Activated CD4-positive, alpha-beta T cell treated with anti-CD3 and anti-CD28 coated beads, Interleukin-2, amount 10 ng/mL, durations not matched to agents 7 days and 5 days (primary cell): ENCODE results near the gene KHDRBS1. TPM values are rescaled to one million over a fixed set of nuclear protein-coding genes. Genes with fewer than 3 reads are reported as not detected.
"Not testable (repeated sequence)": the region's sequence is repeated elsewhere in the genome, so short reads cannot be mapped to it uniquely, and the experiment has no call there.

ENCODE experiments used
- CTCF ChIA-PET: fragments of 350-600 bp; sonication (Branson Sonifier 250); formaldehyde crosslinking; loops from one replicate; lab custom pipeline; 2021; ENCODE audit warnings: antibody characterized with exemption; lab: Charles Lee
- POLR2A ChIA-PET: fragments of 350-600 bp; sonication (Branson Sonifier 250); formaldehyde crosslinking; loops from one replicate; lab custom pipeline; 2021; ENCODE audit warnings: antibody characterized with exemption; lab: Charles Lee
- DNase-seq: peaks from one replicate; pipeline ENCODE4 v3.0.0-alpha.2; 2020
- H3K27ac Mint-ChIP-seq: one replicate; pipeline ENCODE4 v1.8.0; 2021; ENCODE audit warnings: mild to moderate bottlenecking, moderate library complexity, mixed read lengths
- H3K27me3 Mint-ChIP-seq: one replicate; pipeline ENCODE4 v1.8.0; 2021; ENCODE audit warnings: mixed read lengths
- H3K36me3 Mint-ChIP-seq: one replicate; pipeline ENCODE4 v1.8.0; 2021; ENCODE audit warnings: low read depth, mixed read lengths
- H3K4me1 Mint-ChIP-seq: one replicate; pipeline ENCODE4 v1.8.0; 2021; ENCODE audit warnings: mixed read lengths
- H3K4me3 Mint-ChIP-seq: one replicate; pipeline ENCODE4 v1.8.0; 2021; ENCODE audit warnings: mild to moderate bottlenecking, moderate library complexity, mixed read lengths
- H3K9me3 Mint-ChIP-seq: one replicate; pipeline ENCODE4 v1.8.0; 2021; ENCODE audit warnings: mixed read lengths
- total RNA-seq, 2 experiments: library from RNA; stranded (reverse); gene quantifications; one replicate each; pipeline ENCODE4 v1.2.3, GENCODE V29; 2021

Gene KHDRBS1
- total RNA-seq, 2 experiments from 2014 or later = 174 to 183 TPM

DNA sequence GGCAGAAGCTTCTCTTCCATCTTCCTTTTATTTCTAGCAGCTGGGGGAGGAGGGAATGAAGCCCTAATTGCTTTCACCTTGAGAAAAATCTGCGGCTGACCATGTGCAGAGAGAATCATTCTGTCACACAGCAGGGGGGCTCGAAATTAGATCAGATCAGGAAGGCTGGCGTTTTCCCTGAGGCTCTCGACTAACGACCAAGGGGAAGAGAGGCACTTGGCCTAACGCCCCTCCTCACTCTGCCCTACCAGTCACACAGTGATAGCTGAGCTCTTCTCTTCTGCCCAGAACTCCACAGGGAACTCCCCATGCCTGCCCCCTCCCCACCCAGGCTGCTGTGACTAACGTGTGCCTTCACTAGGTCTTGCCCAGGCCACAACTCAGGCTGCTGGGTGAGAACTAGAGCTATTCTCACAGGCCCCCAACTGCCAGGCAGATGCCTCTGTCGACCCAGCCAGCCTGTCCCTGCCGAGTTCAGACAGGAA is 26.5 kb upstream of the KHDRBS1 start:
- H3K9me3 Mint-ChIP-seq = peaks cover 4% of the 10 kb centered on the region
- ChIA-PET POLR2A (no interaction called here), CTCF (interaction anchor here (1.1 to 1.5 kb wide), 5 partner anchors 12 to 192 kb away, joined by 3 to 6 read pairs (median 4); partner anchors contain the start of gene TXLNA)
- DNase-seq = no peak
- H3K4me1 Mint-ChIP-seq = peaks cover 50% of the 10 kb centered on the region
- H3K27ac Mint-ChIP-seq = peak overlapping the region; percentile 46
- no peak overlapping the region for H3K4me3 Mint-ChIP-seq
- peaks cover 4% of the 10 kb centered on the region for H3K36me3 Mint-ChIP-seq
- H3K27me3 Mint-ChIP-seq = no peaks in the 10 kb centered on the region

DNA sequence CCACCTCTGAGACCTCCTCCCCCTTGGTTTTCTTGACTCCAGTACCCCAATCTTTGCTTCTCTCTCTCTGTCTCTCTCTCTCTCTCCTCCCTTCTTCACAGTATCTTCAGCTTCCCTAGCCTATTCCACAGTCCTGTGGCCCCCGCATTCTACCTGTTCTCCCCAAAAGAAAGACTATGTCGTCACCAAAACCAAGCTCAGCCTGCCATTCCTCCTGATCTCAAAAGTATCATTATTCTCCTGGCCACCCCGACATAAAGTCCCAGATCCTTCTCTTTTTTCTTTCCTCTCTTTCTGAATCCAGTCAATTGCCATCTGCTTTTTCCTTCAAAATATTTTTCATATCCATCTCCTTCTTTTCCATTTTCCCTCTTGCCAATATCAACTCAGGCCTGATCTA is 23.7 kb upstream of the KHDRBS1 start:
- no peaks in the 10 kb centered on the region for H3K36me3 Mint-ChIP-seq
- ChIA-PET POLR2A (no interaction called here), CTCF (interaction anchor here (1.2 to 2.0 kb wide), 3 partner anchors 15 to 113 kb away, joined by 3 to 5 read pairs (median 3); no protein-coding TSS in a partner anchor)
- peaks cover 35% of the 10 kb centered on the region for H3K4me1 Mint-ChIP-seq
- H3K4me3 Mint-ChIP-seq = no peak overlapping the region
- DNase-seq = no peak
- H3K9me3 Mint-ChIP-seq = no peaks in the 10 kb centered on the region
- H3K27me3 Mint-ChIP-seq = no peaks in the 10 kb centered on the region
- no peak overlapping the region for H3K27ac Mint-ChIP-seq

DNA sequence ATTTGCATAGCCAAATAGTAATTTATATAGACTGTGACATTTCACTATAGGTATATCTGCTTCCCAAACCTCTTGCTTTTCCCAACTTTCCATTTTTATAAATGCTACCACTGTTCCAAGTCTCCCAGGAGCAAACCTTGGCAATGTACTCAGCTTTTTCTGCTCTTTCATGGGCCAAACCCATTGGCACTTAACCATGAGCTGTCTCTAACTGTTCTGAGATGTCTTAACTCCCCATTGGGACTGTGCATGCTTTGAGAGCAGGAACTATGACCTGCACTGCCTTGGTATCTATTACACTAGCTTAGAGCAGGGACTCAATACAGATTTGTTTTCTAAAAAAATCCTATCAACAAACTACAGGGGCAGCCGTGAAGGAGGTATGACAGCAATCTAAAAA is 22.5 kb upstream of the KHDRBS1 start:
- POLR2A ChIA-PET = no interaction called here
- no peaks in the 10 kb centered on the region for H3K9me3 Mint-ChIP-seq
- H3K4me3 Mint-ChIP-seq = no peak overlapping the region
- CTCF ChIA-PET = interaction anchor here (0.8 to 1.3 kb wide), 4 partner anchors 13 to 202 kb away, joined by 3 to 5 read pairs (median 3); no protein-coding TSS in a partner anchor
- H3K4me1 Mint-ChIP-seq = peaks cover 35% of the 10 kb centered on the region
- no peaks in the 10 kb centered on the region for H3K36me3 Mint-ChIP-seq
- no peak overlapping the region for H3K27ac Mint-ChIP-seq
- DNase-seq = no peak
- no peaks in the 10 kb centered on the region for H3K27me3 Mint-ChIP-seq

DNA sequence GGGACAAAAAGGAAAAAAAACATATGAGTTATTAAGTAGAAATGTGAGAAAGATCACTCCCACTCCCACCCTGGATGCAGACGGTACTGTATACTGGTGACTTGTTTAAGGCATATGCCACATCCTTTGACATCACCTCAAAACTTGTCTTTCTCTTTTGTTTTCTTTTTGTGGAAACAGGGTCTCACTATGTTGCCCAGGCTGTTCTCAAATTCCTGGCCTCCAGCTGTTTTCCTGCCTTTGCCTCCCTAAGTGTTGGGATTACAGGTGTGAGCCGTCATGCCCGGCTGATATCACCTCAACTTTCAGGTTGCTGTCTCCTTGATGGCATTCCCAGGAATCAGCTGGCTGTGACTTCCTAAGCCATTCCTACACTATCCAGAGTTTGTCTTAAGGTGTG is 18.4 kb upstream of the KHDRBS1 start:
- Mint-ChIP-seq H3K4me1 (peaks cover 23% of the 10 kb centered on the region), H3K27ac (no peak overlapping the region), H3K36me3 (no peaks in the 10 kb centered on the region), H3K4me3 (no peak overlapping the region), H3K27me3 (no peaks in the 10 kb centered on the region), H3K9me3 (no peaks in the 10 kb centered on the region)
- CTCF ChIA-PET = interaction anchor here (1.1 kb wide), 1 partner anchor 31 kb away, joined by 5 read pairs; no protein-coding TSS in a partner anchor
- DNase-seq = no peak
- POLR2A ChIA-PET = no interaction called here

DNA sequence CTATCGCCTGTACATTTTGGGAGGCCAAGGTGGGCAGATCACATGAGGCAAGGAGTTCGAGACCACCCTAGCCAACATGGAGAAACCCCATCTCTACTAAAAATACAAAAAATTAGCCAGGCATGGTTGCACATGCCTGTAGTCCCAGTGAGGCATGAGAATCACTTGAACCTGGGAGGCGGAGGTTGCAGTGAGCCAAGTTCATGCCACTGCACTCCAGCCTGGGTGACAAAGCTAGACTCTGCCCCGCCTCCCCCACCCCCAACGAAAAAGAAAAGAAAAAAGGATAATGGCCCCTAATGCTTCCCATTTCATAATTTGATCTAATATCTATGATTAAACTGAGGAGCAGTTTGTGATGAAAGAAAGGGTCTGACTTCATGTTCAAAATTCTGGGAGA is 17.5 kb upstream of the KHDRBS1 start:
- H3K4me1 Mint-ChIP-seq = peaks cover 16% of the 10 kb centered on the region
- POLR2A ChIA-PET, H3K9me3 Mint-ChIP-seq, H3K27ac Mint-ChIP-seq, DNase-seq, H3K4me3 Mint-ChIP-seq, H3K27me3 Mint-ChIP-seq, H3K36me3 Mint-ChIP-seq, CTCF ChIA-PET: not testable (repeated sequence)

DNA sequence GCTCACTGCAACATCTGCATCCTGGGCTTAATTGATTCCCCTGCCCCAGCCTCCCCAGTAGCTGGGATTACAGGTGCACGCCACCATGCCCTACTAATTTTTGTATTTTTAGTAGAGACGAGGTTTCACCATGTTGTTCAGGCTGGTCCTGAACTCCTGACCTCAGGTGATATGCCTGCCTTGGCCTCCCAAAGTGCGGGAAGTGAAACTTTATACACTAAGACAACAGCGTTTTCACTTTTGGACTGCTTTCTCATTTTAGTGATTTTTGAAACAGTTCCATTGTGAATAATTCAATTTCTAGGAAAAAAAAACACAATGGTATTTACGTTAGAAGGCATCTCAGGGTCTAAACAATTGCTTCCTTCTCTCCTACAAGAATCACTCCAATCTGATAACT is 11.8 kb upstream of the KHDRBS1 start:
- H3K36me3 Mint-ChIP-seq = no peaks in the 10 kb centered on the region
- H3K27ac Mint-ChIP-seq = no peak overlapping the region
- no peak overlapping the region for H3K4me3 Mint-ChIP-seq
- peaks cover 7% of the 10 kb centered on the region for H3K27me3 Mint-ChIP-seq
- no peak for DNase-seq
- H3K9me3 Mint-ChIP-seq = no peaks in the 10 kb centered on the region
- ChIA-PET POLR2A (no interaction called here), CTCF (interaction anchor here (0.7 to 1.1 kb wide), 2 partner anchors 17 to 943 kb away, joined by 3 read pairs; no protein-coding TSS in a partner anchor)
- peaks cover 22% of the 10 kb centered on the region for H3K4me1 Mint-ChIP-seq

DNA sequence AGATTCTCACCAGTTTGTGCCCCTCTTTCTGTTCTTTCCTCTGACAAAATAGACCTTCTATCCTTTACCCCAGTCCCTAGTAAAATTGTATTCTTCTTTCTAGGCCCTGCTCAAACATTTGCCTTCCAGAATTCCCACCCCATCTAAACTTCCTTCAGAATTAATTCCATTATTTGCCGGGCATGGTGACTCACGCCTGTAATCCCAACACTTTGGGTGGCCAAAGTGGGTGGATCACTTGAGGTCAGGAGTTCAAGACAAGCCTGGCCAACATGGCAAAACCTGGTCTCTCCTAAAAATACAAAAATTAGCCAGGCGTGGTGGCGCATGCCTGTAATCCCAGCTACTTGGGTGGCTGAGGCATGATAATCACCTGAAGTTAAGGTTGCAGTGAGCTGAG is 11.4 kb upstream of the KHDRBS1 start:
- H3K4me1 Mint-ChIP-seq = peaks cover 22% of the 10 kb centered on the region

DNA sequence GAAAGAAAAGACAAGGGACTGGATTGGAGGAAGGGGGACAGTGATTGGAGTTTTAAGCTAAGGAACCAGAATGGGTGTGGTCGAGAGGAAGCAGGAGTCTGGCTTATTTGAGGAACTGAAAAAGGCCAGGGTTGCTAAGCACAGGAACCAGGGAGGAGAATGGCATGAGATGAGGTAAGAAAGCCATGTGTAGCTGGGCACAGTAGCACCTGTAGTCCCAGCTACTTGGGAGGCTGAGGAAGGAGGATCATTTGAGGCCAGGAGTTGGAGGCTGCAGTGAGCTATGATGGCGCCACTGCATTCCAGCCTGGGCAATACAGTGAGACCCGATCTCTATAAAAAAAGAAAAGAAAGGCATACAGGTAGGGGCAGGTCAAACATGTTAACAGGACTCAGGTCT is 8.1 kb upstream of the KHDRBS1 start:
- Mint-ChIP-seq H3K4me1 (peaks cover 27% of the 10 kb centered on the region), H3K4me3 (no peak overlapping the region), H3K27ac (no peak overlapping the region), H3K9me3 (no peaks in the 10 kb centered on the region), H3K27me3 (peaks cover 7% of the 10 kb centered on the region), H3K36me3 (no peaks in the 10 kb centered on the region)
- ChIA-PET POLR2A (interaction anchor here (0.6 kb wide), 1 partner anchor 23 kb away, joined by 3 read pairs; no protein-coding TSS in a partner anchor), CTCF (interaction anchor here (0.5 to 1.8 kb wide), 10 partner anchors 14 to 1157 kb away, joined by 3 to 5 read pairs (median 4); no protein-coding TSS in a partner anchor)
- no peak for DNase-seq

More for the DNA sequence above, 11.4 kb upstream of the KHDRBS1 start:
- H3K27ac Mint-ChIP-seq, H3K9me3 Mint-ChIP-seq, POLR2A ChIA-PET, H3K36me3 Mint-ChIP-seq, DNase-seq, H3K4me3 Mint-ChIP-seq, H3K27me3 Mint-ChIP-seq: not testable (repeated sequence)
- CTCF ChIA-PET = interaction anchor here (0.7 to 1.9 kb wide), 3 partner anchors 18 to 943 kb away, joined by 3 to 8 read pairs (median 3); no protein-coding TSS in a partner anchor

DNA sequence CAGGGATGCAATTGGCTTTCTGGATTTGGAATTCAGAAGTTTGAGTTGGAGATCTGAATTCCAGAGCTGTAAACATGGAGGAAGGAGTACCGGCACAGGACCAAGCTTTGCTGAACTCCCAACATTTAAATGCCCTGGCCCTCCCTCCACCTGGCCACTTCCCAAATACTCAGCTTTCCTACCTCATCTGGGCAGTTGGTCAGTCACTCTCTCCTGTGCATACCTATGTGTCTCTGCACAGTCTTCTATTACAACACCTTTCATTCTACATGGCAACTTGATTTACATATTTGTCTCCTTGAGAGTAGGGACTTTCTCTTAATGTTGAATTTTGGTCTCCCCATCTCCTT is 6.1 kb upstream of the KHDRBS1 start:
- no peak overlapping the region for H3K27ac Mint-ChIP-seq
- peaks cover 26% of the 10 kb centered on the region for H3K4me1 Mint-ChIP-seq
- ChIA-PET POLR2A (no interaction called here), CTCF (no interaction called here)
- no peak overlapping the region for H3K4me3 Mint-ChIP-seq
- peaks cover 7% of the 10 kb centered on the region for H3K27me3 Mint-ChIP-seq
- H3K36me3 Mint-ChIP-seq = no peaks in the 10 kb centered on the region
- DNase-seq = no peak
- no peaks in the 10 kb centered on the region for H3K9me3 Mint-ChIP-seq

DNA sequence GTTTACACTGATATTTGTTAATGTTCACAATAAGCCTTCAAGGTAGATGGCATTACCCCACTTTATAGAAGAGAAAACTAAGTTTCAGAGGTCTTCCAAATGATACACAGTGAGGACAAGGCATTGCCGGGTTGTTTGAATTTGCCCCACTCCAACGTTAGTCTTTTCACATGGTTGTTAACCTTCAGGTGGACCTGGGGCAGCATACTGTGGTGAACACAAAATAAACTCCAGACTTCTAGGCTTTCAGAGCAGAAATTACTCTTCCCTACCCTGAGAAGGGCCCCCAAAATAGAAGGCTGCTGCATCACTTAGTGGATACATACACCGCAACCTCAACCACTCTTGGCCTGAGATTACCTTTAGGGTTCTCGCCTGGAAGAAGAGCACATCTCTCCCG is 3.4 kb upstream of the KHDRBS1 start:
- Mint-ChIP-seq H3K36me3 (peaks cover 3% of the 10 kb centered on the region), H3K27ac (no peak overlapping the region), H3K4me1 (peaks cover 23% of the 10 kb centered on the region), H3K27me3 (peaks cover 7% of the 10 kb centered on the region), H3K4me3 (no peak overlapping the region), H3K9me3 (no peaks in the 10 kb centered on the region)
- POLR2A ChIA-PET = no interaction called here
- DNase-seq = no peak
- CTCF ChIA-PET = interaction anchor here (1.0 to 1.2 kb wide), 2 partner anchors 71 to 194 kb away, joined by 3 read pairs; partner anchors contain the start of gene SPOCD1

DNA sequence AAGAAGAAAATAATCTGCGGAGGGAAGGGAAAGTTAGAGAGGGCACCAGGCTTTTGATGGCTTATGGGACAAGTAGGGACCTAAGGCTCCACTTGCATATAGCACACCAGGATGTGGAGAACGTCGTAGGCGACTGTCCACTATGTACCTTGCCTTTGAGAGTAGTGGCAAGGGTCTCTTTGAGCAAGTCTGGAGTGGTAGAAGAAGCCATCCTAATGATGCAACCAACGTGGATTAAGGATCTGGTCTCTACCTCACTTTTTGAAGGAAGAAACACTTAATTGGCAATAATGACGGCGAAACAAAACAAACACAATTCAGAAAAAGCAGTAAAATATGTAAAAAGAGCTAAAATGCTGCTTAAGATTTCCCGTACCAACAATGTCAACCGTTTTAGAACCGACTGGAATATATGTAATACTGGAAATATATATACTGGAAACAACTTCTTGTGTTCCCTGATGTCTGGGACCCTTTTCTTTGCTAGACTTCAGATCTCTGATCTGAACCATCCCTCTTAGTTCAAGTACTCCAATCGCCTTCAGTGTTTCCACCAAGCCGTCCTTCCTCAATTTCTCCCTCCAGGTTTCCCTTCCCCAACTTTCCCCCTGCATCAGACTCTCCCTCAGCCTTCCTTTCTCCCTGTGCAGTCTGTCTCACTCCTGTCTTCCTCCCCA is 821 bp upstream of the KHDRBS1 start:
- no peak for DNase-seq
- H3K4me1 Mint-ChIP-seq = peaks cover 36% of the 10 kb centered on the region
- peaks cover 21% of the 10 kb centered on the region for H3K36me3 Mint-ChIP-seq
- no peaks in the 10 kb centered on the region for H3K9me3 Mint-ChIP-seq
- POLR2A ChIA-PET = interaction anchor here (0.7 to 1.5 kb wide), 5 partner anchors 10 to 509 kb away, joined by 3 to 7 read pairs (median 5); no protein-coding TSS in a partner anchor
- H3K27me3 Mint-ChIP-seq = no peaks in the 10 kb centered on the region
- H3K27ac Mint-ChIP-seq = peak overlapping the region; percentile 89
- CTCF ChIA-PET = interaction anchor here (0.9 to 2.1 kb wide), 5 partner anchors 9 to 381 kb away, joined by 3 to 8 read pairs (median 5); partner anchors contain the start of genes BSDC1 and SPOCD1
- peak overlapping the region; percentile 79 for H3K4me3 Mint-ChIP-seq

DNA sequence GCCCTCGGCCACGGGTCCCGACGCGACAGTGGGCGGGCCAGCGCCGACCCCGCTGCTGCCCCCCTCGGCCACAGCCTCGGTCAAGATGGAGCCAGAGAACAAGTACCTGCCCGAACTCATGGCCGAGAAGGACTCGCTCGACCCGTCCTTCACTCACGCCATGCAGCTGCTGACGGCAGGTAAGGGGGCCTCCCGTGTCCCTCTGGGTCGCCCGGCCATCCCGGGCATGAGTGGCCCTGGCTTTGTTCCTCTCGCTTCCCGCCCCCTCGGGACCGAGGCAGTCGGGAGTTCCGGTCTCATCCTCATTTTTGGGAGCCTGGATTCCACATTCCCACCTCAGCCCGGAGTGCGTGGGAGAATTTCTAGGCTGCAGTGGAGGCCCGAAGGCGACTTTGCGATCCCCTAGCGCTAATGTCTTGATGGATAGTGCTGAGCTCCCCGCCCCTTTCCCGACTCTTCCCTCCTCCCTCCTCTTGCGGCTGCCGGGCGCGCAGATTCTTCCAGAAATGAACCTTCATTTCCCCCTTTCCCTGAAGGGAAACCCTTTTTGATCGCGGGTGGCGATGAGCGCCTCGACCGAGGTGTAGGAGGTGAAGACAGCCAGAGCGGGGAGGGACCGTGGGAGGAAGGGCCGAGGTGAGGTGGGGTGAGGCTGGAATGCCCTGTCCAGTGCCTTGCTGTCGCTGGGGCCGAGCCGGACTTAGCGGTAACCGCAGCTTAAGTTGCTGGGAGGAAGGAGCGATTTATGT is 705 bp downstream of the KHDRBS1 start:
- peak overlapping the region; percentile 95 for H3K4me3 Mint-ChIP-seq
- H3K36me3 Mint-ChIP-seq = peaks cover 24% of the 10 kb centered on the region
- peak; percentile 27 for DNase-seq
- ChIA-PET POLR2A (no interaction called here), CTCF (interaction anchor here (0.7 to 1.8 kb wide), 4 partner anchors 9 to 59 kb away, joined by 3 to 5 read pairs (median 4); no protein-coding TSS in a partner anchor)
- no peaks in the 10 kb centered on the region for H3K9me3 Mint-ChIP-seq
- H3K27ac Mint-ChIP-seq = peak overlapping the region; percentile 95
- no peaks in the 10 kb centered on the region for H3K27me3 Mint-ChIP-seq
- peaks cover 40% of the 10 kb centered on the region for H3K4me1 Mint-ChIP-seq
